Germinal center (tissue), 1 donor: ENCODE measurements around the gene TBC1D14.

ENCODE experiments used
- DNase-seq: peaks from one replicate; pipeline ENCODE4 v3.0.0; 2012; ENCODE audit warnings: mixed read lengths, low spot score

The TBC1D14 gene

DNA sequence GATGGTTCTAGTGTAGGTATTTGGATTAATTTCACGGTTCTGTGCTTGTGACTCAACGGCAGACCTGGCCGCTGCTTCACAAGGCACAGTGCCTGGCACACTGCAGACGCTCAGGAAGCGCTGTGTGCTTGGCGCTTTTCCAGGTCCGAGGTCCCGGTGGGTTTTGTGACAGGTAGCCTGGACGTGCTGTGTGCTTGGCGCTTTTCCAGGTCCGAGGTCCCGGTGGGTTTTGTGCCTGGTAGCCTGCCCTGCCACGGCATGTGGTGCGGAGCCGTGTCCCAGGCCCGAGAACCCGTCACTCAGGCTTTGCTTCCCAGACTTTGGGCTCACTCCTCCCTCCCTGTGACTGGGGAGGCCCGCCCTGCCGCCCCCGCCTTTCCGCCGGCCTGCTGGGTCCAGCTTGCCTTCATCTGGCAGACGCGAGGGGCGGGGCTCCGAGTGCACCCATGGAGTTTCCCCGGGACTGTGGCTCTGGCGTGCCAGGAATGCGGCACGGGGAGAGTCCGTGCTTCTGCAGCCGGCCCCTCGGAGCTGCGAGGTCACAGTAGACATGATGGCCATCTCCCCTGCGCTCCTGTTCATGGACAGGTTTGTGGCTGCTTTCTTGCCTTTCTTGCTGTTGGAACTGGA, 44.2 kb downstream of the TBC1D14 start:
- no peak for DNase-seq

DNA sequence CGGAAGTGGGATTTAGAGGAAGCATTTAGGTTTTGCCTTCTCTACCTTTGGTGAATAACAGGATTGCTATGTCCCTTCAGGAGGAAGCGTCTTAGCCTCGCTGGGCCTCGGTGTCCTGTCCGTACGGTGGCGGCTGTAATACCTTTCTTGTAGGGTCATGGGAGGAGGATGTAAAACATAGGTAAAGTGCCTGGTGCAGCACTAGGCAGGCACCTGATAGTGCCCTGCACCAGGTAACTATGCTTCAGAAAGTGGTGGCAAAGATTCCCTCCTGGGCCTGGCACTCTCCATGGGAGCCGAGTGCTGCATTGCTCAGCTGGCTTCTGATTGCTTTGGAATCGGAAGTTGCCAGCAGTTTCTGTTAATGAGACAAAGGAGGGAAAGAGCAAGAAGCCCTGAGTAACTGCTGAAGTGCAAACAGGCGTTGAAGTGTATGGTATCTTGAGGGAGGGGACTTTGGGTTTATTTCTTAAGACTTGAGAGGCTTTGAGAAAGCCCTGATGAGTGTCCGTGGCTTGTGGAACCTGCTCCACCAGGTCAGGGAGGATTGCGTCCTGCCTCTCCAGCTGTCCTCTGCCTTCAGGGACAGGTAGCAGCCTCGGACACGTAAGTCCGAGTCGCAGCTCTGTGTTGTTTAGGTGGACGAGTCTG, 45.8 kb downstream of the TBC1D14 start:
- DNase-seq = no peak

DNA sequence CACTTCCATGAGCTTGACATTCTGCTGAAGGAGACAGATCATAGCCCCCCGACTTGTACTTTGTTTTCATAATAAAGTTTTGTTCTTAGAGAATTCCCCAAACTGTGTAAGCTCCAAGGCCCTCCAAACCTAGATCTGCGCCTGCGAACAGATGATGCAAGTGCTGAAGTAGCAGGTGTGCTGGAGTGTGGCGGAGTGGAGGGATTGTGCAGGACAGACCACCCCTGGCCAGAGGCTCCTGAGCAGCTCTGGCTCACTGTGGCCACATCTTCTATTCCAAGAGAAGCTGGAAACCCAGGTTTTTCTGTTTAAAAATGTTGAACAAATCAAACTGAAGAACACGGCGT, 46.4 kb downstream of the TBC1D14 start:
- DNase-seq = no peak

DNA sequence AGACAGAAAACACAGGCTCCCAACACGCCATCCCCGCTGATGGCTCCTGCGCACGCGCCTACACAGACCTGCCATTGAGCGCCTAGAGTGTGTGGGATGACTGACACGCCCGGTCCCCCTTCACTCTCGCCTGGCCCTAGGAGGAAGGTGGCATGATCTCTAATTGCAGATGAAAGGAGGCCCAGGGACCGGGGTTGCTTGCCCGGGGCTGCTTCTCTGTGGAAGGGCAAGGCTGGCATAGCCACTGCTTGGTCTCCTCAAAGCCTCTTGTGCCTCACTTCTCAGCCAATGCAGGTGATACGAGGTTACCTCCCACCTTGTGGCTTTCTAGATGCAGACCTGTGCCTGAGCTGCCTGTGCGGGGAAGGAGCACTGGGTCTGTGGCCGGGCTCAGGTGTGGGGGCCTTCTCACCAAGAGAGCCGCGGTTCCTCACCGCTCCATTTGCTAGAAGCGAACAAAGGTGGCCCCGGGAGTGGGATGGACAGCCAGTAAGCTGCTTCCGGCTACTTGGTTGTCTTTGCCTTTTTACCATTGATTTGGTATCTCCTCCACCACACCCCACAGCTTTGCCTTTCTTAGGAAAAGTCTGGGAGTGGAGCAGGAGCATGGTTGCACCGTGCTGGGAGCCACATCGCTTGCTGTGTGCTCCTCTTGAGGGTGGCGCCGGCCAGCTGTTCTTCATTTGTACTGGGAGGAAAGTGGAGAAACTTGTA, 47.0 kb downstream of the TBC1D14 start:
- DNase-seq = no peak

DNA sequence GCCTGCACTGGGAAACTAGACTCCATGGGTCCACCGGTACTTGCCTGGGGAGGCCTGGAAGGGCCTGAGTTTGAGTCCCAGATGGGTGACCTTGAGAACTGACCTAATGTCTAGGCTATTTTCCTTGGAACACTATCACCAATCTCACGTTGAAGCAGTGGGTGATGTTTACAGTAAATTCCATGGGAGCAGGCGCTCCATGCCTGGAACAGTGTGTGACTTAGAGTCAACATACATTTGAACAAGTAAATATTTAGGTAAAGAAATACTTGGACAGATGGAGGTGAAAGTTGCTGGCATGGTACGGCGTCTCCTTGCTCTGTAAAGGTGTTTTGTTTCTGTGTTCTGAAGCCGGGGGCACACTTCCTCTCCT, 47.5 kb downstream of the TBC1D14 start:
- no peak for DNase-seq

DNA sequence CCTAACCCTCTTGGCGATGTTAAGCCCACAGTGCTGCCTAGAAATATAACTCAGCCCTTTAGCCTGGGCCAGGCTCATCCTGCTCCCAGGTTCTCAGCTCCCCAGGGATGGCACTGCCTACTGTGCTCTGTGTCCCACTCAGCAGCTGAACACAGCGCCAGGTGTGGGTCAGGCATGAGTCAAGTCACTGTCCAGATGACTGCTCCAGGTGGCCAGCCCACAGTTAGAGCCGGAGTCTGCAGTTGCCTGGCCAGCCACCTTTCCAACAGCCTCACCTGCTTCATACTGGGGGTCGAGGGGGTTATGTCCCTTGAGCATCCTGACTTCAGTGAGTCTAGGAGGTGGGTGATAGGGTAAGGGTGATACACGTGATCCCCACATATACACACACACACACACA, 48.4 kb downstream of the TBC1D14 start:
- DNase-seq = no peak

DNA sequence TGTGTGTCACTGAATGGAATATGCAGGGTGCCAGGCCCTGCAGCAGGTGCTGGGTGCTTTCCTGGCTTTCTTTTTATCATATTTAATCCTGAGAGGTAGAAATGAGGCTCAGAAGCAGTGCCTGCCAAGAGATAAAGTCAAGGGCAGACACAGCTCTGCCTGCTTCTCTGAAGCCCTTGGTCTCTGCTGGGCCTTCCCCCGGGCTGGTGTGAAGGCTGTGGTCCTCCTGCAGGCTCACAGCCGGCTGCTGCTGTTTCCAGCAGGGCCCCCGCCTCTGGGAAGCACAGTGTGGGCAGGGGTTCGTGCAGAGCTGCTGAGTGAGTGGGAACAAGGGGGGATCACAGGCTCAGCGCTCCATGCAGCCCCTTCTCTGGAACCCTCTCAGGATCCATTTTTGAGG, 49.6 kb downstream of the TBC1D14 start:
- DNase-seq = no peak

DNA sequence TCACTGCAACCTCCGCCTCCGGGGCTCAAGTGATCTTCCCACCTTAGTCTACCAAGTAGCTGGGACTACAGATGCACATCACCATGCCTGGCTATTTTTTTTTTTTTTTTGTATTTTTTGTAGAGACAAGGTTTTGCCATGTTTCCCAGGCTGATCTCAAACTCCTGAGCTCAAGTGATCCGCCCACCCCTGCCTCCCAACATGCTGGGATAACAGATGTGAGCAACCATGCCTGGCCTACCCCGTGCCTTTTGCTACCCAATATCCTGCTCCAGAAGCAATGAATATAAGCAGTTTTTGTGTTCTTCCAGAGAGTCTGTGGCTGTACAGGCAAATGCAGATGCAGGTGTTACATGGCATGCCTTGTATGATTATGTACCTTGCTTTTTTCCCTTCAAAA, 50.5 kb downstream of the TBC1D14 start:
- no peak for DNase-seq

DNA sequence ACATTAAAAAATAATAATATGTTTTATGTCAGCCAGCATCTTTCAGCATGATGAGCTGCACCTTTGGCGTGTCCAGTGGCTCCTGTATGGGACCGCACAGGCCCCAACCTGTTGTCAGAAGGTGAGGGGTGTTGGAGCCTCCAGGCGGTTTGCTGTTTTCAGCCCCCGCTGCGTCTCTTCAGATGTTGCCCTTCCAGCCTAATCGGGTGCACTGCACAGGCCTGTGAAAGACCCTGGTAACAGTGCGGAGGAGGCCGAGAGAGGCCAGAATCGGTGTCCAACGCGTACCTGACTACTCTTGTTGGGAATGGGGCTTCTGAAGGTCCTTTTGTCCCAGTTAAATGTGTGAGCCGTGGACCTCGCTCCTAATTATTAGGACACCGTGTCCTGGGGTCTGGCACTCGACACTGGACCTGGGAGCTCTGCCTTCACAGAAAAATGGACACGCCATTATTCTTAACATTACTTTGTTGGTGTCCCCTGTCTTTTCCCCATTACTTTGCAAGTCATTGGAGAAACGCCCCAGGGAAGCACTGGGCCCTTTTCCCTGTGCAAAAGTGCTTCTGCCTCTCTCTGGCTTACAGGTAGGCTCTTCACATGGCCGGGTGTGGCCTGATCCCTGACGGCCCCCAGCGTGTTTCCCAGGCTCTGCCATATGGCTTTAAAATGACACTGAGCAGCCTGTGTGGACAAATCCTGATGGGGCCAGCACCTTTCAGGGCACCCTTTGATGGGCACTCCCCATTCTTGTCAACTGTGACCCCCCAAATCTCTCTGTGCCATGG, 51.2 kb downstream of the TBC1D14 start:
- no peak for DNase-seq

DNA sequence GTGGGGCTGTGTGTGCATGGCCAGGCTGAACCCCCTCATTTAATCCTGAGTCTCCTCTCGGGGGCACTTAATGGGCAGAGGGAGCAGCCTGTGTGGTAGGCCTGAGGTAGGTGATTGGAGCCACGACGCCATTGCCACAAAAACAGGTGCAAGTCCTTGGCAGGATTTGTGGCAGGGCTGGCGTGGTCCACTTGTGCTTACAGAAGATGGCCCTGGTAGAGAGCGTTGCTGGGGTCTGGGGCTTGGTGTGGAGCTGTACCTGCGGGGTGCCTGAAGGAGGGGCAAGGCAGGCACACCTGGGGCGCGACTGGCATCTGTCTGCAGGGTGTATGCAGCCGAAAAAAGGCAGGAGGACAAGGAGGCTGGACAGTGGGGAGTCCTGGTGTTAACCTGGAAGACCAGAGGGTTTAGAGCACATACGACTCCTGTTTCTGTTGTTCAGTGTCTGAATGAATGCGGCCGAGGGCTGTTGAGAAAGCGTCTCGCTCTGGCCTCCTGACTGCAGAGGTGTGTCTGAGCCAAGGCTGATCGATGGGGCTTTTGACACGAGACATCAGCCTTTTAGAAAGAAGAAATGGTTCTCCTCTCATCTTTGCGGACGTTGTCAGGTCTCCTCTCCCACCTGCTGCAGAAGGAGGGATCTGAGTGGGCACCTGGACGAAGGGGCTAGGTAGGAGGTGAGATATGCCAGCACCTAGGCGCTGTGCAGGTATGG, 52.0 kb downstream of the TBC1D14 start:
- DNase-seq = no peak

DNA sequence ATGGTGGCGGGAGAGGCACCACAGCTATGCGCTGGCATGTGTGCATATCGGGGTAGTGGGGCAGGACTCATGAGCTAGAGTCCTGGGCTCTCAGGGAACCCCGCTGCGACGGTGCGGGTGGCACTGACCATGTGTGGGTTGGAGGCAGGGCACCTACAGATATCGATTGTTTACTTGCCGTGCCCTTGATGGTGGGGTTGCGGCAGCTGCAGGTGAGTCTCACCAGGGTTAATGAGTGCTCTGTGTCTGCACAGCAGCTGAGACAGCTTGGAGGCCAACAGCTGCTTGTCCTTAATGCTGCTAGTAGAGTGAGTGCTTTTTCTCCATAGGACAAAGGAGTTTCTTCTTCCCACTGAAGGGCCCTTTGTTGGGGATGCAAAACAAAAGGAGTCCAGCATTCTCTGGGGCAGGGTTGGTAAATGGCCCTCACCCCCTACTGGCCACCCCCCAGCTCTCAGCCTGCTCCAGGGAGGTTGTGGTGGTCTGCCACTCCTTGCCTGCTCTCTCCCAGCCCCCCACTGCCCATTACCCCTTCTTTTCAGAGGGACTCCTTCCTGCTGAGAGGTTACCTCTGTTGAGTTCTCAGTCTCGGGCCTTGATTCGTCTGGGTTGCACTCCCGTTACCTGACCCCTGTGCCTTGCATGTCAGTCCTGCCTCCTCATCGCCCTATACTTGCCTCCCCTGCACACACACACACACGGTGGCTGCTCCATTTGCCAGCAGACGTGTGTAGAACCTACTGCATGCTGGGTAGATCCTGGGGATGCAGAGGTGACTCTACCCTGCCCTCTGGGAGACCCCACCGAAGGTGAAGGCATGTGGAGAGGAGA, 52.8 kb downstream of the TBC1D14 start:
- DNase-seq = no peak

DNA sequence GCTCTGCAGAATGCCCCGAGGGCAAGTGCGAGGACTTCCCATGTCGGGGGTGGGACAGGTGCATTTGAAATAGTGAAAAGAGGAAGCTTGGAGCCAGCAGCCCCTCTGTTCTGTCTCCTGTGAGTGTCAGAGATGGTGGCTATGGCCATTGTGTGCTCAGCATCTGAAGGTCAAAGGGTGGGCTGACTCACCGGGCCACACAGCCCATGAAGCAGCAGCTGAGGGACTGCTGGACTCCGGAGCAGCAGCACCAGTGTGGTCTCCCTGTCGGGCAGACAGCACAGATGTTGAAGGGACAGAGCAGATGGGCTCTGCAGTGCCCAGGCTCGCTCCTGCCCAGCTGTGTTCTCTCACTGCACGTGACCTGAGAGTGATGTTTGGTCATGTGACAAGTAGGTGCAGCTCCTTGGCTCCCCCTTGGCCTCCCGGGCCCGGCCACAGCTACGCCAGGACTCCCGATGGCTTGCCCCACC, 53.5 kb downstream of the TBC1D14 start:
- peak; percentile 72 for DNase-seq

DNA sequence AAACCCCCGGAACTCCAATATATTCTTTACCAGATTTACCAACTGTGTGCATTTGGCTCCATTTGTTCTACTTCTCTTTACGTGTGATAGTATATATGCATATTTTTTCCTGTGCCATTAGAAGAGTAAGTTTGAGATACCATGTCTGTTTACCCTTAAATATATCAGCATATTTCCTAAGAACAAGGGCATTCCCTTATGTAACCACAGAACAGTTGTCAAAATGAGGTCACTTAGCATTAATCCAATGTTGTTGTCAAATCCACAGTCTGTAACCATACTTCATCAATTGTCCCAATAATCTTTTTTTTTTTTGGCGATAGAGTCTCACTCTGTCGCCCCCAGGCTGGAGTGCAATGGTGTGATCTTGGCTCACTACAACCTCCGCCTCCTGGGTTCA, 55.2 kb downstream of the TBC1D14 start:
- no peak for DNase-seq

DNA sequence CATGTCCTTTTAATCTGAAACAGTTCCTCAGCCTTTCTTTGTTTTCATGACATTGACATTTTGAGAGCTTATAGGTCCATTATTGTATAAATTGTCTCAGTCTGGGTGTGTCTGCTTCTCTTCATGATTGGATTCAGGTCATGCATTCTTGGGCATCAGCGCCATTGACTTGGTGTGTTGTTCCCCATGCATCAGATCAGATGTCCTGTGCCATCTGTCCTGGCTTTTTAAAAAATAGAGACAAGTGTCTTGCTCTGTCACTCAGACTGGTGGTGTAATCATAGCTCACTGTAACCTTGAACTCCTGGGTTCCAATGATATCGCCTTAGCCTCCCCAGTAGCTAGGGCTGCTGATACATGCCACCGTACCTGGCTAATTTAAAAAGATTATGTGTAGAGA, 55.7 kb downstream of the TBC1D14 start:
- no peak for DNase-seq

DNA sequence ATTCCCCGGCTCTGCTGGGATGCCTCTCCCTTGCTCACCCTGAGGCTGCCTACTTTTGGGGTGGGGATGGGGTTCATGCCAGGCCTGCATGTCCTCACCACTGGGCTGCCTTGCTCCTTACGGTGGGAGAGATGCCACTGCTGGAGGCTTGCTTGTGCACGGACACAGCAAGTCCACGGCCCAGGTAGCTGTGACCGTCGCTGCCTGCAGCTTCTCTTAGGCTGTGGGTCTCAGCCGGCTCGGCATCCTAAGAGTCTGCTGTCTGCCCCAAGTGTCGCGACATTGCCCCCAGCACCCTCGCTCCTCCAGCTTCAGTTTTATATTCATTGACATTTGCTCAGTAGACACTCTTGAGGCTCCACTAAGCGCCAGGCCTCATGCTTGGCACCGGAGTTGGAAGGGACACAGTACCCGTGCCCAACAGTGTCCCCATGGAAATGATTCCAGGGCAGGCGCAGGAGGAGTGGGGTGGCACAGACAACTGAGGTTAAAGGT, 58.3 kb downstream of the TBC1D14 start:
- DNase-seq = no peak

DNA sequence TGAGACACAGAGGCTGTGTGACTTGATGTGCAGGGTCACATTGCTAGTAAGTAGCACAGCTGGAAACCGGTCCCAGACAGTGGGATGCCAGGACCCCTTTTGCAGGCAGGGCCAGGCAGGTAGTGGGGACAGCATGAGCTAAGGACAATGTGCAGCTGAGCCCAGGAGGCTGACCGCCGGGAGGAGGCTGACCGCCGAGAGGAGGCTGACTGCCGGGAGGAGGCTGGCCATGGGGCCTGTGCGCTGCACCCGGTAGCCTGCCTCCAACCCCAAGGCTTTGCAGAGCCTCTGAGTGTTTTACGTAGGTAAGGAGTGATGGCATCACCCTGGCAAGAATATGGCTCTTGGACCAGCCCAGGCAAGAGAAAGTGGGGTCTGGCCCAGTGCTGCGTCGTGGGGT, 58.9 kb downstream of the TBC1D14 start:
- DNase-seq = no peak

DNA sequence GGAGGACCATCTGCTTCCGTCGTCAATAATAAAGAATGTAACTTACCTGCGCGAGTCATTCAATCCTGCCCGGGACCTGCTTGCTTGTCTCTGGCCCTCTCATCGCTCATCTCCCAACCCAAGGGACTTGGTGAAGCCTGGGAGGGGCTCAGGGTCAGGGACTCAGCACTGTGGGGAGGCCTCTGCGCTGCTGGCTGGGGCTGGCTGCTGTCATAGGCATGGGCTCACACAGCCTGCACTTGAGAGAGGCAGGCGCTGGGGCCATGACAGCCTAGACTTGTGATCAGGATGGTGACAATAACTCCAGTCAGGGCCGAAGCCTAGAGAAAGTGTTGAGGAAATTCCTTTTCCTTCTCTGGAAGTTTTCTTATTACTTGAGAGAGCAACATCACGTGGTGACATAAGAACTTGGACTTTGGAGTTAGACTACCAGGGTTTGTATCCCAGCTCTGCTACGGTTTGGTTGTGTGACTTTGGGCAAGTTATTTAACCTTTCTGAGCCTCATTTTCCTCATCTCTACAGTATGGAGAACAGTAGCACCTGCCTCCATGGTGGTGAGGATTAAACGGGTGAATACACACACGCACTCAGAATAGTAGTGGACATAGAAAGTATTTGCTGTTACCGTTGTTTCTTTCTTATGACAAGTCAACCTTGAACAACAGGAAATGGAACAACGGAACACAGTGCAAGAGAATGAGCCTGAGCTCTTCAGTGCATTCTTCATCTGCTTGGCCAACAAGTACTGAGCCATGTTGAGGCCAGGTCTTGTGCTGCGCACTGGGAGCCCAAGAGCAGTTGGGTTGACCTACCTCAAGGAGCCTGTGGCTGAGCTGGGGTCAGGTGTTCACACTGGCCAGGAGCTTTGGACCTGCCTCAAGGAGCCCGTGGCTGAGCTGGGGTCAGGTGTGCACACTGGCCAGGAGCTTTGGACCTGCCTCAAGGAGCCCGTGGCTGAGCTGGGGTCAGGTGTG, 60.5 kb downstream of the TBC1D14 start:
- peak; percentile 75 for DNase-seq

DNA sequence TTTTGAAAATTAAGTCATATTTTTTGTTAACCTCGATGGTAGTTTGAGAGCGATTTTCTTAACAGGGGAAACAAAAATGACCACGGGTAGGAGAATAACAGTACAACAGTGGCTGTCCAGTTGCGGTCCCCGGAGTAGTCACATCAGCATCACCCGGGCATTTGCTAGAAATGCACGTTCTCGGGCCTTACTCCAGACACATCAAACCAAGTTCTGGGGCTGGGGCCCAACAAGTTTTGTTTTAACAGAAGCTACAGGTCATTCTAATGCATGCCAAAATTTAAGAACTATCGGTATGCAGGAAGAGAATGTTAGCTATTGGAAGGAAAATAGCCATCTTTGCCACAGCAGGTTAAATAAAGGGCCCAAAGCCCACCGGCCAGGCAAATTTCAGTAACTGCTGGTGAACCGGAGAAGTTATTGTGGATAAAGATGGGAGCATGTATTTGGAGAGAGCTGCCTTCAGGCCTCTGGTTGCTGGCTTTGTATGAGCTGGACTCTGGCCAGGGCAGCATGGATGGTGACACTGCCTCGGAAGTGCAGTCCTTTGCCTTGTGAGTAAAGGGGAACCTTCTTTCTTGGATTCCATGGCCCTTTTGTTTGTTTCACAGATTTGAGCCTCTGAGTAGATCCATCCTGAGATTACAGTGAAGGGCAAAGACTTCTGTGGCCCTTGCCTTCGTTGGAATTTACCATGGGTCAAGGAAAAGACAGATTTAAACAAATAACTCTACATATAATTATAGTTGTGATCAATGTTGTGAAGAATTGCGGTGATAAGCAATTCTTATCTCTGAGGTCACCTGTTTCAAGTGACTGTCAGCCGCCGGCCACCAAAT, 62.1 kb downstream of the TBC1D14 start:
- DNase-seq = no peak

DNA sequence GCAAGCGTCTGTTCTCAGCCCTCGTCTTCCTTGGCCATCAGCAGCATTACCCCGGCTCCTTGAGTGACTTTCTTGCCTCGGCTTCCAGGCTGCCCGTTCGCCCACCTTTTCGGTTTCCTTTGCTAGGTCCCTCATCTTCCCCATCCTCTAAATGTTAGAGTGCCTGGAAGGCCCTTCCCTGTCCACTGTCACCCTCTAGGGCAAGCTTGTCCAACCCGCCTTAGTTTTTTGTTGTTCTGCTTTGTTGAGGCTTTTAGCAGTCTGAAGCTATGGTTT, 62.7 kb downstream of the TBC1D14 start:
- no peak for DNase-seq
